SKM-1 treated with dmso at 0.1 percent for 144 hours (cell line): ENCODE results near the gene SLC2A14.

Experiments
- DNase-seq: peaks from one replicate; lab custom pipeline; 2025; ENCODE audit not compliant: unreplicated experiment; lab: John Stamatoyannopoulos, UW

Gene SLC2A14

GRCh38 chr12:7769999-7770398, 102.7 kb downstream of the SLC2A14 start:
- no peak for DNase-seq
